B cell (primary cell): Measurements from ENCODE around the gene MYO5C. TPM values are rescaled to one million over a fixed set of nuclear protein-coding genes. Genes with fewer than 3 reads are reported as not detected.

Experiments used
- ATAC-seq: fragments of 200-7000 bp; cut with Tn5 transposase; one replicate; pipeline ENCODE4 v1.10.0; 2021; ENCODE audit warnings: low read depth, mild to moderate bottlenecking, moderate number of reproducible peaks, moderate library complexity
- CTCF ChIA-PET: fragments of 350-600 bp; sonication (Branson Sonifier 250); formaldehyde crosslinking; loops from one replicate; lab custom pipeline; 2021; ENCODE audit warnings: antibody characterized with exemption, inconsistent platforms; lab: Charles Lee
- POLR2A ChIA-PET: fragments of 350-600 bp; sonication (Branson Sonifier 250); formaldehyde crosslinking; loops from one replicate; lab custom pipeline; 2021; ENCODE audit warnings: antibody characterized with exemption; lab: Charles Lee
- DNase-seq: peaks from one replicate; pipeline ENCODE4 v3.0.0; 2013
- H2AFZ ChIP-seq: 2 replicates; pipeline ENCODE4 v1.6.1; 2012; ENCODE audit warnings: mild to moderate bottlenecking, low read depth, low read length; ENCODE audit not compliant: insufficient read depth, poor library complexity, severe bottlenecking
- H3K27ac ChIP-seq, 2 donors: 1 replicate in 1 of 2; 2 replicates in 1 of 2; pipeline ENCODE4 v1.5.1; 2012 to 2013; ENCODE audit warnings: low read length in 2 of 2, mild to moderate bottlenecking in 2 of 2, moderate library complexity in 1 of 2
- H3K27me3 ChIP-seq, 4 experiments: fragments of 200-600 bp in 1 of 4; sonication (generic) in 1 of 4; replicated peaks in 1 of 4; 1 replicate in 2 of 4; 2 replicates in 2 of 4; pipeline versions ENCODE4 v1.6.1 to v1.7.0; 2013 to 2016; ENCODE audit warnings: low read length in 3 of 4, mild to moderate bottlenecking in 2 of 4, mixed read lengths in 1 of 4, moderate library complexity in 1 of 4; ENCODE audit not compliant: insufficient read depth in 4 of 4, control insufficient read depth in 3 of 4; ENCODE audit errors: control extremely low read depth in 1 of 4
- H3K36me3 ChIP-seq, 2 experiments: replicated peaks in 1 of 2; 1 replicate in 1 of 2; 2 replicates in 1 of 2; pipeline versions ENCODE4 v1.6.1 to v1.7.1; 2013; ENCODE audit warnings: low read length in 1 of 2; ENCODE audit not compliant: insufficient read depth in 2 of 2, control insufficient read depth in 1 of 2; ENCODE audit errors: control extremely low read depth in 1 of 2, extremely low read depth in 1 of 2
- H3K4me1 ChIP-seq, 2 donors: fragments of 200-600 bp in 1 of 2; sonication (generic) in 1 of 2; 1 replicate in 1 of 2; 2 replicates in 1 of 2; pipeline versions ENCODE4 v1.5.1 to v1.6.1; 2013 to 2017; ENCODE audit warnings: low read length in 2 of 2; ENCODE audit not compliant: control insufficient read depth in 2 of 2, insufficient read depth in 2 of 2
- H3K4me2 ChIP-seq: replicated peaks from 2 replicates; pipeline ENCODE3; 2012; ENCODE audit warnings: mild to moderate bottlenecking, low read depth, low read length; ENCODE audit not compliant: poor library complexity, severe bottlenecking
- H3K4me3 ChIP-seq, 5 experiments: fragments of 200-600 bp in 1 of 5; sonication (generic) in 1 of 5; 1 replicate in 3 of 5; 2 replicates in 2 of 5; pipeline versions ENCODE4 v1.5.1 to v1.7.0; 2011 to 2016; ENCODE audit warnings: low read length in 4 of 5, mild to moderate bottlenecking in 4 of 5, low read depth in 2 of 5, control low read depth in 1 of 5, moderate library complexity in 1 of 5; ENCODE audit not compliant: insufficient read depth in 1 of 5; ENCODE audit errors: control extremely low read depth in 1 of 5, extremely low read depth in 1 of 5
- H3K79me2 ChIP-seq: fragments of 200-600 bp; sonication (generic); one replicate; pipeline ENCODE4 v1.6.0; 2016; ENCODE audit warnings: low read length; ENCODE audit not compliant: control insufficient read depth, insufficient read depth
- H3K9ac ChIP-seq: fragments of 200-600 bp; sonication (generic); 2 replicates; pipeline ENCODE4 v1.6.1; 2017; ENCODE audit warnings: mild to moderate bottlenecking, low read length, moderate library complexity
- H3K9me3 ChIP-seq, 3 donors: one replicate each; pipeline versions ENCODE4 v1.6.1 to v1.7.1; 2013; ENCODE audit warnings: low read length in 2 of 3; ENCODE audit not compliant: control insufficient read depth in 2 of 3, insufficient read depth in 1 of 3; ENCODE audit errors: control extremely low read depth in 1 of 3
- H4K20me1 ChIP-seq: 2 replicates; pipeline ENCODE4 v1.6.0; 2012; ENCODE audit warnings: mild to moderate bottlenecking, low read length; ENCODE audit not compliant: insufficient read depth, control insufficient read depth, poor library complexity, severe bottlenecking
- H3K27ac Mint-ChIP-seq: one replicate; pipeline ENCODE4 v1.8.0; 2021; ENCODE audit warnings: mixed read lengths
- H3K27me3 Mint-ChIP-seq: one replicate; pipeline ENCODE4 v1.8.0; 2021; ENCODE audit warnings: mixed read lengths
- H3K4me1 Mint-ChIP-seq: one replicate; pipeline ENCODE4 v1.8.0; 2021; ENCODE audit warnings: mixed read lengths
- H3K4me3 Mint-ChIP-seq: one replicate; pipeline ENCODE4 v1.8.0; 2021; ENCODE audit warnings: mixed read lengths
- H3K9me3 Mint-ChIP-seq: one replicate; pipeline ENCODE4 v1.8.0; 2022; ENCODE audit warnings: mixed read lengths; ENCODE audit not compliant: insufficient read depth
- EZH2 ChIP-seq: IDR thresholded peaks from 2 replicates; pipeline ENCODE4 v1.6.1; 2012; ENCODE audit warnings: borderline replicate concordance, low read depth, mild to moderate bottlenecking, moderate library complexity, low read length; ENCODE audit not compliant: insufficient read depth, poor library complexity, severe bottlenecking
- WGBS: methylation state at CpG from one replicate; pipeline ENCODE4 v1.1.5; 2013; ENCODE audit warnings: missing lambda C conversion rate; ENCODE audit not compliant: insufficient coverage; 5-methylcytosine and 5-hydroxymethylcytosine counted together
- intact Hi-C: fragments of 100-400 bp; cut with micrococcal nuclease; formaldehyde crosslinking; loops from one replicate; pipeline ENCODE4 v1.10.0; 2022
- polyA plus RNA-seq: library from polyadenylated mRNA; depleted of rRNA; stranded (reverse); fragments of >200 nt; gene quantifications from 2 replicates; pipeline ENCODE4 v1.2.3, GENCODE V29; 2012
- total RNA-seq, 2 donors: library from RNA; stranded (reverse); fragments of 120-200 nt in 1 of 2; gene quantifications; 1 replicate in 1 of 2; 2 replicates in 1 of 2; pipeline versions ENCODE4 v1.2.3 to v1.2.4, GENCODE V29; 2013 to 2022
- TF ChIP-seq, protein P1 (sequence below): fragments of 200-600 bp; IDR thresholded peaks from one replicate; pipeline ENCODE4 v1.8.0; 2022; ENCODE audit warnings: antibody characterized with exemption, mild to moderate bottlenecking

The MYO5C gene
- total and polyA plus RNA-seq, 2 donors (not counting 1 experiment from before 2014, with no cell fraction given): 0.54 to 4.5 TPM

DNA sequence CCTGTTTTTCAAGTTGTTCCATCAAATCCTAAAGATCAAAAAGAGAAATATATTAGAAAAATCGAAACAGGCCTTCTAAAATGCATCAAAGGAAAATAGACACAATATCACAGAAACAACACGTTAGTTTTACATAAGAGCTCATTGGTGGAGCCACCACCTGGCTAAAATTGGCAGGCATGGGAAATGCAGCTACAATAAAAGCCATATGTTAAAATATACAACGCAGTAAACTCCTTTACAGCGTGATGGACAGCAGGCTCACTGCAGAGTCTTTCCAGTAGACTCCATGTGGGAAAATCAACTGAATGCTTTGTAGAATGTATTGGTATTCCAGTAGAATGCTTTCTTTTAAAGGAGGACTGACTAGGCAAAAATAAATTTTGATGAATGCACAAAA, 40.9 kb upstream of the MYO5C start:
- no peak overlapping the region for H3K27ac ChIP-seq
- POLR2A ChIA-PET: interaction anchor here (1.1 kb wide), 2 partner anchors 75 to 129 kb away, joined by 3 read pairs; no protein-coding TSS in a partner anchor
- no peak overlapping the region for H3K4me2 ChIP-seq
- no peak for DNase-seq
- CTCF ChIA-PET: interaction anchor here (0.6 to 2.1 kb wide), 10 partner anchors 57 to 398 kb away, joined by 3 to 28 read pairs (median 4); no protein-coding TSS in a partner anchor
- no peak overlapping the region for H2AFZ ChIP-seq
- Mint-ChIP-seq H3K4me1 (peaks cover 5% of the 10 kb centered on the region), H3K9me3 (no peaks in the 10 kb centered on the region), H3K27ac (no peak overlapping the region), H3K4me3 (no peak overlapping the region), H3K27me3 (no peaks in the 10 kb centered on the region)
- no peaks in the 10 kb centered on the region for H3K79me2 ChIP-seq
- H3K36me3 ChIP-seq: peaks cover 20 to 22% of the 10 kb centered on the region in 2 experiments
- H3K9ac ChIP-seq: no peak overlapping the region
- 29% methylated on average over 1 of the region's 4 CpGs for WGBS
- H3K4me1 ChIP-seq: peaks cover 4% of the 10 kb centered on the region in 2 donors
- H3K4me3 ChIP-seq: no peak overlapping the region
- TF ChIP-seq, protein P1, sequence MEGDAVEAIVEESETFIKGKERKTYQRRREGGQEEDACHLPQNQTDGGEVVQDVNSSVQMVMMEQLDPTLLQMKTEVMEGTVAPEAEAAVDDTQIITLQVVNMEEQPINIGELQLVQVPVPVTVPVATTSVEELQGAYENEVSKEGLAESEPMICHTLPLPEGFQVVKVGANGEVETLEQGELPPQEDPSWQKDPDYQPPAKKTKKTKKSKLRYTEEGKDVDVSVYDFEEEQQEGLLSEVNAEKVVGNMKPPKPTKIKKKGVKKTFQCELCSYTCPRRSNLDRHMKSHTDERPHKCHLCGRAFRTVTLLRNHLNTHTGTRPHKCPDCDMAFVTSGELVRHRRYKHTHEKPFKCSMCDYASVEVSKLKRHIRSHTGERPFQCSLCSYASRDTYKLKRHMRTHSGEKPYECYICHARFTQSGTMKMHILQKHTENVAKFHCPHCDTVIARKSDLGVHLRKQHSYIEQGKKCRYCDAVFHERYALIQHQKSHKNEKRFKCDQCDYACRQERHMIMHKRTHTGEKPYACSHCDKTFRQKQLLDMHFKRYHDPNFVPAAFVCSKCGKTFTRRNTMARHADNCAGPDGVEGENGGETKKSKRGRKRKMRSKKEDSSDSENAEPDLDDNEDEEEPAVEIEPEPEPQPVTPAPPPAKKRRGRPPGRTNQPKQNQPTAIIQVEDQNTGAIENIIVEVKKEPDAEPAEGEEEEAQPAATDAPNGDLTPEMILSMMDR: no peak
- no peak for ATAC-seq
- intact Hi-C loops: loop anchor here (1.0 to 10.0 kb wide), 2 partner anchors 80 to 338 kb away; partner anchors contain the start of gene ATOSA
- no peaks in the 10 kb centered on the region for H4K20me1 ChIP-seq
- H3K27me3 ChIP-seq: no peaks in the 10 kb centered on the region
- no peaks in the 10 kb centered on the region for H3K9me3 ChIP-seq

DNA sequence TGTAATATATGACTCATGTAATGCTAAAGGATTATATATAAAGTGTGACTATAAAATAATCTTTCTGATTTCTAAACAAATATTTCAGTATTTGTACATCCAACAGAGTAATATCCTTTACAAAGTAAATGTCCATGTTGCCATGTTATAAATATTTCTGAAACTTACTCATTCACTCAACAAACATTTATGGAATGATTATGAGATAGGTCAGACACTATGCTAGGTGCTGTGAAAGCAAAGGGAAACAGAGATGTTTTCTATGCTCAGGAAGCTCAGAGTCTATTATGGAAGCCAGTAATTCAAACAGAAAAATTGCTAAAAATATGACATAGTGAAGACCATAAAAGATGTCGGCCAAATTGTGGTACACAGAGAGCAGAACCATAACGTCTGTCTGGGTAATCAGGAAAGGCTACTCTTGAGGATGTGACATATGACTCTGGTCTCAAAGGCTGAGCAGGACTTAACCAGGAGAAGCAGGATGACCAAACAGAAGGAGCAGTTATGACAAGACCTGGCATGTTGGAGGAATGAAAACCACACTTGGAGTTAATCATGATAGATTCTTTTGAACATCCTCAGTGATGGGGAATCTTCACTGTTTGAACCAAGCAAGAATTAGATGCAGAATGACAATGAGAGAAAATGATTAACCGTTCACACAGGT, 39.0 kb upstream of the MYO5C start:
- 91% methylated on average over 1 of the region's 3 CpGs for WGBS
- no peak for ATAC-seq
- Histone ChIP-seq H3K79me2 (no peaks in the 10 kb centered on the region), H3K27ac (no peak overlapping the region), H3K9me3 (no peaks in the 10 kb centered on the region), H2AFZ (no peak overlapping the region), H3K27me3 (no peaks in the 10 kb centered on the region), H3K9ac (no peak overlapping the region), H3K36me3 (peaks cover 20 to 21% of the 10 kb centered on the region in 2 experiments), H3K4me2 (no peak overlapping the region), H3K4me1 (peaks cover 7 to 8% of the 10 kb centered on the region in 2 donors), H4K20me1 (no peaks in the 10 kb centered on the region), H3K4me3 (no peak overlapping the region)
- no peak overlapping the region for H3K4me3 Mint-ChIP-seq
- H3K27ac Mint-ChIP-seq: no peak overlapping the region
- peaks cover 10% of the 10 kb centered on the region for H3K4me1 Mint-ChIP-seq
- no peaks in the 10 kb centered on the region for H3K9me3 Mint-ChIP-seq
- DNase-seq: no peak
- intact Hi-C loops: loop anchor here (10.0 kb wide), 1 partner anchor 340 kb away; the partner anchor contains the start of gene ATOSA
- CTCF ChIA-PET: interaction anchor here (0.7 to 4.5 kb wide), 2 partner anchors 54 to 80 kb away, joined by 4 to 44 read pairs; no protein-coding TSS in a partner anchor
- TF ChIP-seq EZH2: no peak
- H3K27me3 Mint-ChIP-seq: no peaks in the 10 kb centered on the region
- POLR2A ChIA-PET: no interaction called here
